ENCODE measurements around the gene ZNF358. TPM values are rescaled to one million over a fixed set of nuclear protein-coding genes. Genes with fewer than 3 reads are reported as not detected.

The ZNF358 gene
- polyA plus RNA-seq, 3 donors: 0.41 to 8.6 (median 1.0) TPM

- H3K36me3 ChIP-seq (replicated peaks in 1 of 2; ENCODE audit: control insufficient read depth in 1 of 2, insufficient read depth in 2 of 2, low read length in 2 of 2): peaks cover 31 to 38% of the 10 kb centered on the region in 2 donors
- intact Hi-C loops (cut with micrococcal nuclease): loop anchor here in 1 of 2 donors (10.0 kb wide), 1 partner anchor 108 kb away; no protein-coding TSS in a partner anchor
Observed at GRCh38 chr19:7547159-7547558, 31.3 kb downstream of the ZNF358 start.

DNA sequence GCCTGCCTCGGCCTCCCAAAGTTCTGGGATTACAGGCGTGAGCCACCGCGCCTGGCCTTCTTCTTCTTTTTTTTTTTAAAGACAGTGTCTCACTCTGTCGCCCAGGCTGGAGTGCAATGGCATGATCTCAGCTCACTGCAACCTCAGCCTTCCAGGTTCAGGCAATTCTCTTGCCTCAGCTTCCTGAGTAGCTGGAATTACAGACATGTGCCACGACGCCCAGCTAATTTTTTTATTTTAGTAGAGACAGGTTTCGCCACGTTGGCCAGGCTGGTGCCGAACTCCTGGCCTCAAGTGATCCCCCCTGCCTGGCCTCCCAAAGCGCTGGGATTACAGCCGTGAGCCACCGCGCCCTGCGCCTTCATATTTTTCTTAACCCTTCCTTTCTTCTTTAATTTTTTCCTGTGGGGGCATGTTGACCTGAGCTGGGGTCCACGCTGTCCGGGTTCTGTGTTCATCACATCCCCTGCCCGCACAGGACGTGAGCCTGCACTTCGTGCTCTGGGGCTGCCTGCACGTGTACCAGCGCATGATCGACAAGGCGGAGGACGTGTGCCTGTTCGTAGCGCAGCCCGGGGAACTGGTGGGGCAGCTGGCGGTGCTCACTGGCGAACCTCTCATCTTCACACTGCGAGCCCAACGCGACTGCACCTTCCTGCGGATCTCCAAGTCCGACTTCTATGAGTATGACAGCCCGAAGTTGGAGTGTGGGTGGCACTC lies 33.7 kb downstream of the ZNF358 start:
- TF ChIP-seq, protein P1, sequence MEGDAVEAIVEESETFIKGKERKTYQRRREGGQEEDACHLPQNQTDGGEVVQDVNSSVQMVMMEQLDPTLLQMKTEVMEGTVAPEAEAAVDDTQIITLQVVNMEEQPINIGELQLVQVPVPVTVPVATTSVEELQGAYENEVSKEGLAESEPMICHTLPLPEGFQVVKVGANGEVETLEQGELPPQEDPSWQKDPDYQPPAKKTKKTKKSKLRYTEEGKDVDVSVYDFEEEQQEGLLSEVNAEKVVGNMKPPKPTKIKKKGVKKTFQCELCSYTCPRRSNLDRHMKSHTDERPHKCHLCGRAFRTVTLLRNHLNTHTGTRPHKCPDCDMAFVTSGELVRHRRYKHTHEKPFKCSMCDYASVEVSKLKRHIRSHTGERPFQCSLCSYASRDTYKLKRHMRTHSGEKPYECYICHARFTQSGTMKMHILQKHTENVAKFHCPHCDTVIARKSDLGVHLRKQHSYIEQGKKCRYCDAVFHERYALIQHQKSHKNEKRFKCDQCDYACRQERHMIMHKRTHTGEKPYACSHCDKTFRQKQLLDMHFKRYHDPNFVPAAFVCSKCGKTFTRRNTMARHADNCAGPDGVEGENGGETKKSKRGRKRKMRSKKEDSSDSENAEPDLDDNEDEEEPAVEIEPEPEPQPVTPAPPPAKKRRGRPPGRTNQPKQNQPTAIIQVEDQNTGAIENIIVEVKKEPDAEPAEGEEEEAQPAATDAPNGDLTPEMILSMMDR (IDR thresholded peaks at IDR 0.05): no peak
- no peak overlapping the region for H3K4me3 ChIP-seq (replicated peaks in 1 of 3; ENCODE audit: low read depth in 2 of 3, low read length in 3 of 3)
- peaks cover 11% of the 10 kb centered on the region for H4K20me1 ChIP-seq (ENCODE audit: insufficient read depth, low read length)
- H3K27me3 ChIP-seq (ENCODE audit: control insufficient read depth in 2 of 2, insufficient read depth in 2 of 2, low read length in 2 of 2): no peaks in the 10 kb centered on the region
- H3K36me3 ChIP-seq (replicated peaks in 1 of 2; ENCODE audit: control insufficient read depth in 1 of 2, insufficient read depth in 2 of 2, low read length in 2 of 2): peaks cover 34 to 47% of the 10 kb centered on the region in 2 donors
- H3K36me3 Mint-ChIP-seq: peaks cover 55 to 73% of the 10 kb centered on the region in 2 donors
- H3K4me2 ChIP-seq (replicated peaks; ENCODE audit: extremely low read depth, low read length, poor library complexity, severe bottlenecking): no peak overlapping the region
- H3K4me1 Mint-ChIP-seq: peaks cover 27% of the 10 kb centered on the region
- H3K27ac Mint-ChIP-seq: peak overlapping the region in 1 of 7 donors; percentile 83
- no peak for DNase-seq
- peaks cover 0 to 2% (median 0%) of the 10 kb centered on the region in 3 donors for H3K27me3 Mint-ChIP-seq (ENCODE audit: low read depth in 3 of 3)
- intact Hi-C loops (cut with micrococcal nuclease): loop anchor here in 1 of 2 donors (10.0 kb wide), 1 partner anchor 105 kb away; no protein-coding TSS in a partner anchor
- no peak overlapping the region for H3K9ac ChIP-seq (ENCODE audit: insufficient read depth, low read length, poor library complexity, severe bottlenecking)
- peaks cover 0 to 1% (median 0%) of the 10 kb centered on the region in 7 donors for H3K9me3 Mint-ChIP-seq
- H3K4me1 ChIP-seq (ENCODE audit: control insufficient read depth in 1 of 2, insufficient read depth in 2 of 2, low read length in 2 of 2): peaks cover 21 to 24% of the 10 kb centered on the region in 2 donors
- no peak overlapping the region for H3K4me3 Mint-ChIP-seq
- 94% methylated on average over 23 of the region's 36 CpGs for WGBS (ENCODE audit: insufficient coverage)
- no peaks in the 10 kb centered on the region for H3K79me2 ChIP-seq (ENCODE audit: insufficient read depth, low read length)
- H2AFZ ChIP-seq (ENCODE audit: insufficient read depth, low read depth, low read length, poor library complexity, severe bottlenecking): no peak overlapping the region
- no peak overlapping the region for H3K27ac ChIP-seq (ENCODE audit: low read depth in 1 of 2, low read length in 2 of 2)
- H3K9me3 ChIP-seq (replicated peaks in 1 of 2; ENCODE audit: control insufficient read depth in 1 of 2, insufficient read depth in 1 of 2, low read length in 2 of 2): no peaks in the 10 kb centered on the region

More at GRCh38 chr19:7547159-7547558, 31.3 kb downstream of the ZNF358 start:
- Mint-ChIP-seq H3K4me3 (no peak overlapping the region), H3K36me3 (peaks cover 48 to 63% of the 10 kb centered on the region in 2 donors), H3K4me1 (peaks cover 47% of the 10 kb centered on the region), H3K27ac (peak overlapping the region in 4 of 7 donors; percentile 37 to 98 (median 80)), H3K27me3 (ENCODE audit: low read depth in 3 of 3) (no peaks in the 10 kb centered on the region), H3K9me3 (peaks cover 0 to 1% (median 0%) of the 10 kb centered on the region in 7 donors)
- TF ChIP-seq, protein P1 (IDR thresholded peaks at IDR 0.05): no peak
- H3K27me3 ChIP-seq (ENCODE audit: control insufficient read depth in 2 of 2, insufficient read depth in 2 of 2, low read length in 2 of 2): no peaks in the 10 kb centered on the region
- H3K4me3 ChIP-seq (replicated peaks in 1 of 3; ENCODE audit: low read depth in 2 of 3, low read length in 3 of 3): no peak overlapping the region
- H3K27ac ChIP-seq (ENCODE audit: low read depth in 1 of 2, low read length in 2 of 2): no peak overlapping the region
- WGBS (ENCODE audit: insufficient coverage): no CpG with 5 or more reads among the region's 3 CpGs
- peaks cover 10% of the 10 kb centered on the region for H4K20me1 ChIP-seq (ENCODE audit: insufficient read depth, low read length)
- no peaks in the 10 kb centered on the region for H3K79me2 ChIP-seq (ENCODE audit: insufficient read depth, low read length)
- H2AFZ ChIP-seq (ENCODE audit: insufficient read depth, low read depth, low read length, poor library complexity, severe bottlenecking): no peak overlapping the region
- H3K4me2 ChIP-seq (replicated peaks; ENCODE audit: extremely low read depth, low read length, poor library complexity, severe bottlenecking): no peak overlapping the region
- no peak overlapping the region for H3K9ac ChIP-seq (ENCODE audit: insufficient read depth, low read length, poor library complexity, severe bottlenecking)
- no peaks in the 10 kb centered on the region for H3K9me3 ChIP-seq (replicated peaks in 1 of 2; ENCODE audit: control insufficient read depth in 1 of 2, insufficient read depth in 1 of 2, low read length in 2 of 2)
- peaks cover 44 to 48% of the 10 kb centered on the region in 2 donors for H3K4me1 ChIP-seq (ENCODE audit: control insufficient read depth in 1 of 2, insufficient read depth in 2 of 2, low read length in 2 of 2)
- DNase-seq: no peak

All from CD14-positive monocyte (primary cell).